Glutamatergic neuron (in vitro differentiated cells): ENCODE data around the gene KRTAP4-4. TPM values are rescaled to one million over a fixed set of nuclear protein-coding genes. Genes with fewer than 3 reads are reported as not detected.

Source experiments
- DNase-seq: peaks from one replicate; pipeline ENCODE4 v3.0.0; 2022
- H3K27ac Mint-ChIP-seq: one replicate; pipeline ENCODE4 v1.8.0; 2020; ENCODE audit warnings: mild to moderate bottlenecking, mixed read lengths, inconsistent platforms; ENCODE audit not compliant: unreplicated experiment
- H3K27me3 Mint-ChIP-seq: one replicate; pipeline ENCODE4 v1.8.0; 2020; ENCODE audit warnings: mild to moderate bottlenecking, moderate library complexity, mixed read lengths, inconsistent platforms; ENCODE audit not compliant: unreplicated experiment
- H3K36me3 Mint-ChIP-seq: one replicate; pipeline ENCODE4 v1.8.0; 2020; ENCODE audit warnings: mild to moderate bottlenecking, mixed read lengths, inconsistent platforms; ENCODE audit not compliant: unreplicated experiment
- H3K4me1 Mint-ChIP-seq: one replicate; pipeline ENCODE4 v1.8.0; 2020; ENCODE audit warnings: mild to moderate bottlenecking, low read depth, mixed read lengths, inconsistent platforms; ENCODE audit not compliant: unreplicated experiment
- H3K4me3 Mint-ChIP-seq: one replicate; pipeline ENCODE4 v1.8.0; 2020; ENCODE audit warnings: mild to moderate bottlenecking, mixed read lengths, inconsistent platforms; ENCODE audit not compliant: unreplicated experiment
- H3K9me3 Mint-ChIP-seq: one replicate; pipeline ENCODE4 v1.8.0; 2020; ENCODE audit warnings: mild to moderate bottlenecking, moderate library complexity, mixed read lengths, inconsistent platforms; ENCODE audit not compliant: unreplicated experiment
- total RNA-seq: library from RNA; stranded (reverse); fragmentation: NEBNext Ultra II Directional; extraction: Animal tissue kit (Norgen Biotek cat#: 25700); gene quantifications from one replicate; pipeline ENCODE4 v1.2.1, GENCODE V29; 2021; ENCODE audit not compliant: unreplicated experiment
- TF ChIP-seq, protein P1 (sequence below): fragments of 200-600 bp; sonication (generic); IDR thresholded peaks from one replicate; pipeline ENCODE4 v1.5.0; 2021; ENCODE audit not compliant: partially characterized antibody, unreplicated experiment

The KRTAP4-4 gene
- total RNA-seq, 1 donor from 2014 or later = not detected

DNA sequence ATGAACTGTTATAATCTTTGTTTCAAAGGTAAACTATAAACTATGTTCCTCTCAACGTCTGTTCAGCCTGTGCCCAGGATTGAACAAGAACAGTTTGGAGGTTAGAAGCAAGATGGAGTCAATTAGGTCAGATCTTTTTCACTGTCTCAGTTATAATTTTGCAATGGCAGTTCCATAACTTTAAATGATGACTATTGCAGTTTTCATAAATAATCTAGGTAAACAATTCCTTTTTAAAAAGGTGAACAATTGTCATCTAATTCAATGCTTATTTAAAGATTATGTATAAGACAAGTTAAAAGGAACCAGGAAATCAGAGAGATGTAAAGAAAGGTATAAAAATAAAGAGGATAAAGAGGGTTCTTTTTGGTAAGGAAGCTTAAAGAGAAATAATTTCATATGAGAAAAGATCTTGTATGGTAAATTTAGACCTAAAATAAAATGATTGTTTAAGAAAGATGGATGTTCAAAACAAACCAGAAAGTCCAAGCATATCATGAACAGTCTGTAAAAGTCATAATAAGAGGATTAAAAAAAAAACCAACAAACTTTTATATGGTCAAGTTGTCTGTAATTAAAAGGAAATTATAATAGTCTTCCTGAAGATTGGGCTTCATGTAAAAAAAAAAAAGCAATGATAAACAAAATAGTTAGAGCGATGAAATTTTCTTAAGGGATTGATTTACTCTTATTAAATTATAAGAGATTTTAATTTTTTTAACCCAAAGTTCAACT, 49.2 kb downstream of the KRTAP4-4 start:
- H3K27ac Mint-ChIP-seq = no peak overlapping the region

More for the DNA sequence above, 49.2 kb downstream of the KRTAP4-4 start:
- H3K4me1 Mint-ChIP-seq = no peaks in the 10 kb centered on the region
- no peaks in the 10 kb centered on the region for H3K27me3 Mint-ChIP-seq
- no peak overlapping the region for H3K4me3 Mint-ChIP-seq
- TF ChIP-seq, protein P1, sequence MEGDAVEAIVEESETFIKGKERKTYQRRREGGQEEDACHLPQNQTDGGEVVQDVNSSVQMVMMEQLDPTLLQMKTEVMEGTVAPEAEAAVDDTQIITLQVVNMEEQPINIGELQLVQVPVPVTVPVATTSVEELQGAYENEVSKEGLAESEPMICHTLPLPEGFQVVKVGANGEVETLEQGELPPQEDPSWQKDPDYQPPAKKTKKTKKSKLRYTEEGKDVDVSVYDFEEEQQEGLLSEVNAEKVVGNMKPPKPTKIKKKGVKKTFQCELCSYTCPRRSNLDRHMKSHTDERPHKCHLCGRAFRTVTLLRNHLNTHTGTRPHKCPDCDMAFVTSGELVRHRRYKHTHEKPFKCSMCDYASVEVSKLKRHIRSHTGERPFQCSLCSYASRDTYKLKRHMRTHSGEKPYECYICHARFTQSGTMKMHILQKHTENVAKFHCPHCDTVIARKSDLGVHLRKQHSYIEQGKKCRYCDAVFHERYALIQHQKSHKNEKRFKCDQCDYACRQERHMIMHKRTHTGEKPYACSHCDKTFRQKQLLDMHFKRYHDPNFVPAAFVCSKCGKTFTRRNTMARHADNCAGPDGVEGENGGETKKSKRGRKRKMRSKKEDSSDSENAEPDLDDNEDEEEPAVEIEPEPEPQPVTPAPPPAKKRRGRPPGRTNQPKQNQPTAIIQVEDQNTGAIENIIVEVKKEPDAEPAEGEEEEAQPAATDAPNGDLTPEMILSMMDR = no peak
- H3K36me3 Mint-ChIP-seq = peaks cover 9% of the 10 kb centered on the region
- no peak for DNase-seq
- H3K9me3 Mint-ChIP-seq = peaks cover 5% of the 10 kb centered on the region

Other genes starting within 250 kb of the KRTAP4-4 start
- not detected for gene KRT23, start 223.1 kb downstream of the KRTAP4-4 start, total RNA-seq
- not detected for gene KRT39, start 193.8 kb downstream of the KRTAP4-4 start, total RNA-seq
- gene KRT40, start 176.4 kb downstream of the KRTAP4-4 start, total RNA-seq = not detected
- gene KRTAP3-3, start 166.6 kb downstream of the KRTAP4-4 start, total RNA-seq = not detected
- gene KRTAP3-2, start 160.8 kb downstream of the KRTAP4-4 start, total RNA-seq = not detected
- gene KRTAP3-1, start 151.6 kb downstream of the KRTAP4-4 start, total RNA-seq = not detected
- not detected for gene KRTAP1-5, start 133.5 kb downstream of the KRTAP4-4 start, total RNA-seq
- gene KRTAP1-4, start 130.6 kb downstream of the KRTAP4-4 start, total RNA-seq = not detected
- gene KRTAP1-3, start 125.9 kb downstream of the KRTAP4-4 start, total RNA-seq = not detected
- gene KRTAP1-1, start 119.3 kb downstream of the KRTAP4-4 start, total RNA-seq = not detected
- gene KRTAP2-1, start 113.4 kb downstream of the KRTAP4-4 start, total RNA-seq = not detected
- gene KRTAP2-2, start 105.5 kb downstream of the KRTAP4-4 start, total RNA-seq = not detected
- not detected for gene KRTAP2-3, start 100.6 kb downstream of the KRTAP4-4 start, total RNA-seq
- gene KRTAP2-4, start 94.9 kb downstream of the KRTAP4-4 start, total RNA-seq = not detected
- gene KRTAP4-7, start 76.6 kb downstream of the KRTAP4-4 start, total RNA-seq = not detected
- gene KRTAP4-8, start 62.6 kb downstream of the KRTAP4-4 start, total RNA-seq = not detected
- gene KRTAP4-16, start 58.5 kb downstream of the KRTAP4-4 start, total RNA-seq = not detected
- not detected for gene KRTAP4-9, start 55.4 kb downstream of the KRTAP4-4 start, total RNA-seq
- not detected for gene KRTAP4-11, start 42.4 kb downstream of the KRTAP4-4 start, total RNA-seq
- not detected for gene KRTAP4-12, start 36.6 kb downstream of the KRTAP4-4 start, total RNA-seq
- not detected for gene KRTAP4-6, start 20.2 kb downstream of the KRTAP4-4 start, total RNA-seq
- not detected for gene KRTAP4-5, start 10.9 kb downstream of the KRTAP4-4 start, total RNA-seq
- not detected for gene KRTAP4-3, start 7.5 kb upstream of the KRTAP4-4 start, total RNA-seq
- not detected for gene KRTAP4-2, start 17.5 kb upstream of the KRTAP4-4 start, total RNA-seq
- gene KRTAP4-1, start 24.2 kb upstream of the KRTAP4-4 start, total RNA-seq = not detected
- not detected for gene KRTAP9-1, start 29.1 kb upstream of the KRTAP4-4 start, total RNA-seq
- not detected for gene KRTAP9-2, start 65.9 kb upstream of the KRTAP4-4 start, total RNA-seq
- not detected for gene KRTAP9-3, start 71.7 kb upstream of the KRTAP4-4 start, total RNA-seq
- gene KRTAP9-8, start 77.3 kb upstream of the KRTAP4-4 start, total RNA-seq = not detected
- not detected for gene KRTAP9-4, start 88.9 kb upstream of the KRTAP4-4 start, total RNA-seq
- not detected for gene KRTAP9-9, start 94.6 kb upstream of the KRTAP4-4 start, total RNA-seq
- not detected for gene KRTAP9-6, start 104.6 kb upstream of the KRTAP4-4 start, total RNA-seq
- not detected for gene KRTAP9-7, start 115.0 kb upstream of the KRTAP4-4 start, total RNA-seq
- not detected for gene KRTAP29-1, start 142.1 kb upstream of the KRTAP4-4 start, total RNA-seq
- not detected for gene KRTAP16-1, start 148.6 kb upstream of the KRTAP4-4 start, total RNA-seq
- not detected for gene KRTAP17-1, start 155.0 kb upstream of the KRTAP4-4 start, total RNA-seq
- gene KRT33A, start 190.1 kb upstream of the KRTAP4-4 start, total RNA-seq = not detected
- gene KRT33B, start 209.1 kb upstream of the KRTAP4-4 start, total RNA-seq = 0.61 TPM
- not detected for gene KRT34, start 221.6 kb upstream of the KRTAP4-4 start, total RNA-seq
- gene KRT31, start 236.9 kb upstream of the KRTAP4-4 start, total RNA-seq = not detected